GM19324 (cell line): ENCODE results near the gene LIMCH1.

ENCODE experiments used
- ATAC-seq: cut with Tn5 transposase; IDR thresholded peaks from one replicate; pipeline ENCODE4 v1.9.1; 2021; ENCODE audit warnings: mild to moderate bottlenecking, moderate library complexity; ENCODE audit not compliant: unreplicated experiment, low FRiP score

LIMCH1 gene

DNA sequence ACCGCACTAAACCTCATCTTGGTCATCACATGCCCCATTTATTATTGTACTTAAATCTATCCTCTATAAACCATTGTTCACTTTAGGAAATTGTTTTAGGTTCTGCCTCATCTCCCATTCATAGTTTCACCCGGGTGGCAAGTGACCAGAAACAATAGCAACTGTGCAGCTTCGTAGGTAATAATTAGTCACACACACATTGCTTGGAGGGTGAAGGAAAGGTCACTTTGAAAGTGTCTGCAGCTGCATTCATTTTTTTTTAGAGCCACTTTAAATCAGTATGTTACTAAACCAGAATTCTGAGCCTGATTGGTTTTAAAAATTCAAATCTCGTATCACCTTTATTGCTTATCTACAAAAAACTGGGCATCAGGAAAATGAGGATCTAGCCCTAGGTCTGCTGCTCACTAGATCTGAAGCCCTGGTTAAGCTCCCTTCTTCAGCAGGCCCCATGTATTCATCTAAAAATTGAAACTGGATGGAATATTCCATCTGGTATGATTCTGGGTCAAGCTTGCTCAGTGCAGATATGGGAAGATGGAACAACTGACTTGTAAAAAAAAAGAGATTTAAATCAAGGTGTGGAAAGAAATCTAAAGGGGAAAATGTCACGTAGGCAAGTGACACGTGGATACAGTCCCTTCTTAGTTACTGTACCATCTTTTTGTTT lies 62.4 kb downstream of the LIMCH1 start:
- no peak for ATAC-seq

DNA sequence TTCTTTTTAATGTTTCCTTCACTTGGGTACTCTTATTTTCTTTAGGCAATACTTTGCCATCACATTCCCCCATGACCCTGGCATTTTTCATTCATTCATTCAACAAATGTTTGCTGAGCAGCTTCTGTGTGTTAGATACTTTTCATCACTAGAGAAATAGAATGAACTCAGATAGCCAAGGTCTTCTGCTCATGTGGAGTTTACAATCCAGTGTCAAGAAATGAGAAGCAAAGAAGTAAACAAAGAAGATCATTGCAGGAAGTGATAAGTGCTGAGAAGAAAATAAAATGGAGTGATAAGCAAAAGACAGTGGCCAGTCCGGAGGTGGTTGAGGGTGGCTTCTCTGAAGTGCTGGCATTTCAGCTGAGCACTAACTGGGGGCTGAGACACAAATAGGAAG lies 63.1 kb downstream of the LIMCH1 start:
- no peak for ATAC-seq

GRCh38 chr4:41602113-41602512 lies 64.2 kb downstream of the LIMCH1 start:
- ATAC-seq: no peak

DNA sequence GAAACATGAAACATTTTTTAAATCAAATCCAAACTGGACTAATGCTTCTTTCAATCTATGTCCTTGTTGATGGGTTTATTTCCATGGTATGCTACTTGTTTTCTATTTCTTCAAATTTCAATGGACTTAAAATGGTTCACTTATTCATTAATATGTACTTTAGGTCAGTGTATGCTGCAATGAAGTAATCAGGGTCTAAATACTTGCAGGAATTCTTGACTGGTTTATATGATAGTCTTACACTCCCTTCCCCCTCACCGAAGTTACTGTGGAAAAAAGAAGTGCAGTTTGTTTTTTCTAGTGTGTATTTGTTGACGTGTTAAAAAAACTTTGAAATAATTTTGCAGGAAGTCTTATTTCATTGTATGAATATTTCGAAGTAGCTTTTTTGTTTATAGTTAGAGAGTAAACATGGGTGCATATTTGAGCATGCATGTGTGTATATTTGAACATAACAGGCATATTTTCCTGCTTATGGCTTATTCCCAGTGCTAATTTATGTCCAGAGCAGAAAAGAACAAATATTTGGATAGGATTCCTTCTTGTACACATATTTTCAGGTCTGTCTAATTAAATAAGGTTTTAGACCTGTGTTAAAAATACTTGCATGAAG lies 65.0 kb downstream of the LIMCH1 start:
- ATAC-seq: no peak

DNA sequence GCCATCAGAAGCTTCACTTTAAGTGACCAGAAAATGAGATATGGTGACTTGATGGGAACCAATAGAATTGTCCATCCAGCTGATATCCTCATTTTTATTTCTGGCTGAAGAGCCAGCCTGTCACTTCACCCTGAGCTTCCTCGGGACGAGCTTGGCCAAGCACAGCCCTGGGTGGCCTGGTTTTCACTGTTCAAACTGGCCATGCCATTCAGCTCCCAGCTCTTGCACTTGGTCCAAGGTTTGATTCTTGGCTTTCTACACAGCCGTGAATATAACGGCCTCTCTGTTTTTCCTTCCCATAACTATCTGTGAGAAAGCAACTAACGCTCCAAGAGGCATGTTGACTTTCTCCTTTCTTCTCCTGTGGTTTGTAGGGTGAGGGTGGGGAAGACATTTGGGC lies 71.9 kb downstream of the LIMCH1 start:
- no peak for ATAC-seq

DNA sequence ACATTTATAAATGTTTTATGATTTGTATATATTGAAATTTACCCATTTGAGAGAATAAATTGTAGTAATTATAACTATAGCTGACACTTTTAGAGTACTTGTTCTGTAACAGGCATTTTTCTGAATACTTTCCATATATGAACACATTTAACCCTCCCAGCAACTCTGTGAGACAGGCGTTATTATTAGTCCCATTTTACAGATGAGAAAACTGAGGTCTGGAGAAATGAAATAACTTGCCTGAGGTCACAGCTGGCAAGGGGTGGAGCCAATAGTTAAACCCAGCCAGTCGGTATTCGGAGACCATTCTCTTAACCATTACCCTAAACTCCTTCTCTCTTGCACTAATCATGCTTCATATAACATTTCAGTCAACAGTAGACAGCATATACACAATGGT lies 72.5 kb downstream of the LIMCH1 start:
- no peak for ATAC-seq

DNA sequence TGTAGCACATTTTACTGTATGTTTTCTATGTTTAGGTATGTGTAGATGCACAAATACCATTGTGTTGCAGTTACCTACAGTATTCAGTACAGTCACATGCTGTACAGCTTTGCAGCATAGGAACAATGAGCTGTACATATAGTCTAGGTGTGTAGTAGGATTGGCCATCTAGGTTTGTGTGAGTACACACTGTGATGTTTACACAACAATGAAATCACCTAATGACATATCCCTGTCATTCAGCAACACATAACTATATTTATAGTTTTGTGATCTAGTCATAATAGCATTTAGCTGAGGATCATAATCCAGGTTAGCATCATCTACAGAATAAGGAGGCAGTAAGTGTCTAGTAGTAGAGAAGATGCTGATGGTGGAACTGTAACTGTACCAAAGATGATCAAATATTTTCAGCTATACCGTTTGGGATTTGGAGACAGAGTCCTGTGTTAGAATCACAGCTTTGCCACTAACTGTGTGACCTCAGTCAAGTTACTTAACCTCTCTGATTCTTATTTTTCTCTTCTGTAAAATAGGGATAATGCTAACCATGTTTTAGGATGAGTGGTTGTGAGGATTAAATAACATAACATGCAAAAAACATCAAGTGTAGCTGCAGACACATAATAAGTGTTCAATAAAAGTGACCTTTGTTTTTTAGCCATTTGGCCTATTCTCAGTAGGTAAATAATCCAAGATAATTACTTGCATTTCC lies 73.3 kb downstream of the LIMCH1 start:
- ATAC-seq: no peak

DNA sequence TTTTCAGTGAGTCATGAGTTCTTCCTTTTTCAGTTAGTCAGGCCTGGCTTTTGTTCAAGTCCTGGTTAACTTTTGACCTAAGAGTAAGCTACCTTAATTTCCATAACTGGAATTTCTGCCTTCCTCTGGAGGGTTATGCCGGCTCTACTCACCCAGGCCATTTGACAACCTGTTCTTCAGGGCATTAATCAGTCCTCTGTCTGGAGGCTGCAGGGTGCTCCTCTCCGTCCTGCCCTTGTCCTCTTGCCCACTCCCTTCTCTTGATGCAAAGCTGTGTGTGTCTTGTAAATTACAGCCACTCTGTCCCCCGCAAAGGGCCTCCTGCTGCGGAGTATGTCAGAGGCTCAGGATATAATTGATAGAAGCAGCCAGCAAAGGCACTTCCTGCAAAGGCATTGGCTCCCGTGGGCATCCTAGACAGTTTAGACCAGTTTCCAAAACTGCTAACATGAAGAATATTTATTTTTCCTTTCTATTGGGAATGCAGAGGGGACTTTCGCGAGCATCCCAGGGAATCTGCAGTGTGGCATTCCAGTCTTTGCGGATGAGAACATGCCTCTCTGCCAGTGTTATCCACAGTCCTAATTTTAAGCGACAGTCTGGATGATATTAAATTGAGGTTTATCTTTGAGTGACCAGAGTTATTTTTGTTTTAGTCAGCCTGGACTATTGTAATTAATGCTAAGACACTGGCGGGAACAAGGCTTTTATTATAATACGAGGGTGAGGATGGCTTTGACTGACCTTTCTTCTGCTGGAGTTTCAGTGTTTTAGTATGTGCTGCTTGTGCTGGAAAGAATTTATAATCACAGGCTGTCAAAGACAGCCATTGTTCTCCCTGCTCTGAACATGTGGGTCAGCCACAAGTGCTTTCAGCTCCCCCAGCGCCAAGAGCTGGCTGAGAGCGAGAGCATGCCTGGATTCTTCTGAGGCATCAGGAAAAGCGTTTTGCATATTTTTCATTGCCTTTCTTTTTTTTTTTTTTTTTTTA lies 74.2 kb downstream of the LIMCH1 start:
- ATAC-seq: no peak

DNA sequence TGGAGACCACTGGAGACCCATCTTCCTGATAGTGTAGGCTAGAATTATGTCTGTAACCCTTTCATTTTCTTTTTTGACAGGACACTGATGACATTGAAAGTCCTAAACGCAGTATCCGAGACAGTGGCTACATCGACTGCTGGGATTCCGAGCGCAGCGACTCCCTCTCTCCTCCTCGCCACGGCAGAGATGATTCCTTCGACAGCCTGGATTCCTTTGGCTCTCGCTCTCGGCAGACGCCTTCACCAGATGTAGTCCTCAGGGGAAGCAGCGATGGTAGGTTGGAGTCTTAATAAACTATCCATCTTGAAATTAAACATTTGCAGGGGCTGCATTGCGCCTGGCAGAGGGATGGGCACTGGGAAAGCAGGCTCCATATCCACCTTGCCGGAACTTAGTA lies 75.4 kb downstream of the LIMCH1 start:
- no peak for ATAC-seq

DNA sequence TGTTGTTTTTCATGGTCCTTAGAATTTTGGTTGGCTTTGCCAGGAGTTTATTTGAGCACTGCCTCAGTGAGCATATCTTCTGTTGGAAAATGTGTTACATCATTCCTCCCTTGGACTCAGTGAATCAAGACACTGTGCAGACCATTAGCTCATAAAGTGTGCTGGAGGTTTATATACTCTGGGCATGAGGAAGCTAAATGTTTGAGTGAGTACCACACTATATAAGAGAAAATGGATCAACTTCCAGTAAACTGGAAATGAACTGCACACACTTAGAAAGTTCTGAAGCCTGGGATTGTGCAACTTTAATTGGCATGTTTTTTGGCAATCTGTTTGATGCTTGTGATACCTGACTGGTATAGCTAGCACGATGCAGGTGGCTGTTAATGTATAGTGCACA lies 75.9 kb downstream of the LIMCH1 start:
- no peak for ATAC-seq

DNA sequence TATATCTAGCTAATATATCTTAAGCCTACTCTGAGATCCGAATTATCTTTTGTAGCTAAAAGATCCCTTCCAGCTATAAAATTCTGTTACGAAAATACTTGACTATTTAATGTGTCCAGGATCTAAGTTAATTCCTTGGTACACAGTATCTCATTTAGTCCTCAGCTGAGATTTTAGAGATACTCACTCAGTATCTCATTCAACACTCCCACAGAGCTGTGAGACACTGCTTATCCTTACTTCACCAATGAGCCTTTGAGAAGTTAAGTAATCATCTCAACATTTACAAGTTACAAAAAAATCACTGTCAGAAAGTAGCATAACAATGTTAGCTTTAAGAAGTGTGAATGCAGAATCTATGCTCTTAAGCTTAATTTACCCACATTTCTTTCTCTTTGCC lies 76.6 kb downstream of the LIMCH1 start:
- ATAC-seq: no peak

DNA sequence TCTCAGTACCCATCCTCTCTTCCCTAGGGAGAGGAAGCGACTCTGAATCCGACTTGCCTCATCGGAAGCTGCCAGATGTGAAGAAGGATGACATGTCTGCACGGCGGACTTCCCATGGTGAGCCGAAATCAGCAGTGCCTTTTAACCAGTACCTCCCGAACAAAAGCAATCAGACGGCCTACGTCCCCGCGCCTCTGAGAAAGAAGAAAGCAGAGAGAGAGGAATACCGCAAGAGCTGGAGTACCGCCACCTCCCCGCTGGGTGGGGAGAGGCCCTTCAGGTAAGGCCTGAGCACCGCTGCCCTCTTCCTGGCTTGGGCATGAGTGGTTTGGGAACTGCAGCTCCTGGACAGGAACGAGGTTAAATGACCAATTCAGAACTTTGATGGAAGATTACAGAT lies 81.2 kb downstream of the LIMCH1 start:
- no peak for ATAC-seq

DNA sequence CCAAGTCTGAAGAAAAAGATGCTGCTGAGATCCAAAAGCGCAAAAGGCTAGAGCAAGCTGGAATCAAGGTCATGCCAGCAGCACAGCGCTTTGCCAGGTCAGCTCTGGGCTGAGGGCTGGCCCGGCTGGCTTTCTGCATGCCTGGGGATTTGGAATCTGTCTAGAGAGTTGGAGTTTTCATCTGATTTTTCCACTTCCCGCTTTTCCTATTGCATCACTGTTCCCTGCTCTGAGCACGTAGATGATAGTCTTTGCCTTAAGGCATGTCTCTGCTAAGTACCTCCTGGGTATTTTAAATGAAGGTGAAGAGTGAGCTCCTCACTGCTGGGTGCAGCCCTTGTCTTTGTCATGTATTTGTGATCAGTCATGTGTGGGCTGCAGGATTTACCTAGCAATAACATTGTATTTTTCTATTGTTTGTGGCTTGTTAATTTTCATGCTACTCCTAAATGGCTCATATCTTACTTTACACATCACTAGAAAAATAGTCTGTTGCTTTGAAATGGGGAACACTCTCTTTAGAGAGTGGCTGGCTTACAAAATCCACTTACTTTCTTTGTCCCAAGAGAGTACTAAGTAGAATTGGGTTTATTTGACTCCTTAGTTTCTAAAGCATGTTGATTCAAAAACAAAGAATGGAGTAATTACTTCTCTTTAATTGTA lies 82.8 kb downstream of the LIMCH1 start:
- ATAC-seq: no peak

GRCh38 chr4:41622787-41623186 lies 84.8 kb downstream of the LIMCH1 start:
- ATAC-seq: no peak

DNA sequence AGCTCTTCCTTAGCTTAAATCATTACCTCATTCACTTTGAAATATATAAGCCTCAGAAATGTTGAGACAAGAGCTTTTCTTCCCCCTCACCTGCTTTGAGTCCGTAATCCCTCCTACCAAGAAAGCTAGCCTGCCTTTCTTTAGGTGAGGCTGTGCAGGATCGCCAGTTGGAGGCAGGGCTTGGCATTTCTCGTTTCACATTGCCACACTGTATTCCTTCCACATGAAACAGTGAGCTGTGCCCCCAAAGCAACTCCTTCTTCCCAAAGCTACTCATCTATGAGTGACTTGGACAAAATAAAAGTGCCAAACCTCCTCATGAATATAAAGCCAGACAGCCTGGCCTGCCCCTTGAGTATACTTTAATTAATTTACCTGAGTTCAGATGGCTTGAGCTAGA lies 86.8 kb downstream of the LIMCH1 start:
- ATAC-seq: no peak

- ATAC-seq: no peak
These were observed 87.6 kb downstream of the LIMCH1 start for GRCh38 chr4:41625531-41625930.

GRCh38 chr4:41628936-41629335 lies 91.0 kb downstream of the LIMCH1 start:
- no peak for ATAC-seq

DNA sequence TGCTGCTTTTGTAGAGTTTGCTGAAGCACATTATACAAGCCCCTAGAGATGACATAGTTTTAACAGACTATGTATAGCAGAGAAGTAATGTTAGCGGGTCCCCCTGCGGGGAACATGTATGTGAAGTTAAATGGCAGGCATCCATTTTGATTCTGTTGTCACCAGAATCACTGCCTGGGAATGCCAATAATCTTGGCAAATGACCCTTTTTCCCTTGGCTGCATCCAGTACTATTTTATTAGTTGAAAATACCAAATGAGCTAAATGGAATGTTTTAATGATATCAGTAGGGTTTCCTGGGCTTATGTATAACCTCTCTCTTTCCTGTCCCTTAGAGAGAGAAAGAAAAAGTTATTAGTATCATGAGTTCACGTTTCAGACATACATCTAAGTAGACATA lies 93.6 kb downstream of the LIMCH1 start:
- ATAC-seq: no peak

DNA sequence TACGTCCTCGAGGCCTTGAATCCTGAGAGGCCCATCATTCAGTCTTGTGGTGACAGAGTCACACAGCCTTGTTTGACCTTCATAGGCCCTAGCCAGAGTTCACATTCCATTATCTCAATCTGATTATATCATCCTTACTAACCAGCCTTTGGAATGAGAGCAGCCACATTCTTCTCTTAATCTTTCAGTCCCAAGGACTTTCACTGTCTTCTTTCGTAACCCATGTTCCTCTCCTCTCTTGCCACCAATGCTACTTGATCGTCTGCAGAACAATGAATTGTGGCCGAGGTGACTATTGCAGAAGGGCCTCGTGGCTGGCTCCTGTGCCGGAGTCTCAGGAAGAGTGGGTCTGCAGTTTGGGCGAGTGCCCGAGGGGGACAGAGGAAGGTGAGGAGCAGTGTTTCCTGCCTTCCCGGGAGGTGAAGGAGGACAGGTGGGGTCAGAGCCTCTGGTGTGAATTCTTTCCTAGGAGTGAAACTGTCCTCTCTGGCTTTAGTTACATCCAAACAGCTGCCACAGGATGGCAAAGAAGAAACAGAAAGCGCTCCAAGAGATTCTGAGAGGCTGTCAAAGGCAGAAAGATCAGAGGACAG lies 94.6 kb downstream of the LIMCH1 start:
- no peak for ATAC-seq

- no peak for ATAC-seq
These were observed 95.4 kb downstream of the LIMCH1 start for GRCh38 chr4:41633321-41633720.
